Right kidney (tissue), 1 donor: ENCODE measurements around the gene RBMS2.

Source experiments
- DNase-seq: peaks from one replicate; pipeline ENCODE4 v3.0.0-alpha.2; 2016

RBMS2 gene

DNA sequence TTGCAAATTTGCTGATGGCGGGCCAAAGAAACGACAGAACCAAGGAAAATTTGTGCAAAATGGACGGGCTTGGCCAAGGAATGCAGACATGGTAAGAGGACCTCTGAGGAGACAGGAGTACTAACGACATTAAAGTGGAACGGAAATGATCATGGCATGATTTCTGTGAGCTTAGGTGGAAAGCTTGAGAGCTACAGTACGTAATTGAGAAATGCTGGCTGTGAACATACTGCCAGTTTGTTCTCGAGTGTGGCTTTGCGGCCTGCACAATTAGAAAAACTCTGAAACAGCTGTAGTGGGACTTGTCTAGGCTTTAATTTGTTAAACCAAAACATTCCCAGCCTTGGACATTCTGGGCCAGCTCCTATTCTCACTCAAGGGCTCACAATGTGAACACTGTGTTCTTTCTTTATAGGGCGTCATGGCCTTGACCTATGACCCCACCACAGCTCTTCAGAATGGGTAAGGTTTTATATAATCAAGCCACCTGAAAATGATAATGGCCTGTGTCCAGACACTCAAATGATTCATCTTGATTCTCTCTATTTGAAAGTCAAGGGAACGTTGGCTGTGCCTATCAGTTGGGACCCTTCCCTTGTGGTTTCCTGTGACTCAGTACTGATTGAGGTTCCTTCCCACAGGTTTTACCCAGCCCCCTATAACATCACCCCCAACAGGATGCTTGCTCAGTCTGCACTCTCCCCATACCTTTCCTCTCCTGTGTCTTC, 60.0 kb downstream of the RBMS2 start:
- DNase-seq, result no peak

DNA sequence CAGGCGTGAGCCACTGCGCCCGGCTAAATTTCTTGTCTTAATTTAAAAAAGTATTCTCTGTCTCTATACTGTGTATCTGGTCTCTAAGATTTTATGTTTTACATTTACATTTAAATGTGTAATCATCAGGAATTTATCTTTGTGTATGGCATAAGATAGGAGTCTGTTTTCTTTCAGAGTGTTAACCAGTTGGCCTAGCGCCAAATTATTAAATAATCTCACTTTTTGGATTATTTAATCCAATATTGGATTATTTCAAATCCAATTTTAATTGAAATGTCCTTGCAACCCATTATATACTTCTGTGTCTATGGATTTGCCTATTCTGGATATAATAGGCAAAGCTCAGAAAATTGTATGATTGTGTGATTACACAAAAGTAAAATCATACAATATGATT, 63.5 kb downstream of the RBMS2 start:
- no peak for DNase-seq

DNA sequence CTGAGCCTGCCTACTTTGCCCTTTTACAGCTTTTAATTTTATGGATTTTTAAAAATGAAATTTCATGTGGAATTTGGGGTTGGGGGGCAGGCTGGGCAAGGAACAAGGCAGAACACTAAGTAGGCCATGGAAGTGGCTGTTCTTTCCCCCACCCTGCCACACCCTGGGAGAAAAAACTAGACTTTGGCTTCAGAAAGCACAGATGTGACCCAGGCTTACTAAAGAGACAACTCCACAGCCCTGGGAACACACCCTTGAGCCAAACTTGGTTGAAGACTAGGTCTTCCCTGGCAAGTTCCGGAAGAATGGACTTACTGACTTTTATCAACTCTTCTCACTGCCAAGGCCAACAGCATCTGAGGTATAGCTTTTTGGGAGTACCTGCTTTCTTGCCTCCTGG, 68.2 kb downstream of the RBMS2 start:
- DNase-seq, result no peak

DNA sequence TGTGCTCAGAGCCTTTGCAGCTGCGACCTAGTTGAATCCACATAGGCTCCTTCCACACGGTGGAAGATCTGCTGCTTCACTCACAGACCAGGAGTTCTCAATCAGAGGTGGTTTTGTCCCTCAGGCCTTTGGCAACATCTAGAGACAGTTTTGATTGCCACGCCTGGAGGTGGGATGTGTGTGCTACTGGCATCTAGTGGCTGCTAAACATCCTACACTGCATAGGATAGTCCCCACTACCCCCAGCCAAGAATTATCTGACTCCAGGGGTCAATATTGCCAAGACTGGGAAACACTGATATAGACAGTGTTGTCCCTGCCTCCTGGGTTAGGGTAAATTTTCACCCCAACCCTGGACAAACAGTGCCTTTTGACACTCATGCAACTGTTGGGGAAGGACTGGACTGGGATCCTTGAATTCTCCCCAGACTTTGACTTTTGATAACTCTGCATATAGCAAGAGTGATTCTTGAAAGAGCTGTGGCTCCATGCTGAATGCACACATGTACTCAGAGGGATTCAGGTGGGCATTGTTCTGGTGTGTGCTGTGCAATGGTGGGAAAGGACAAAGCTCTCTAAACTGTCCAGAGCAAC, 68.7 kb downstream of the RBMS2 start:
- no peak for DNase-seq

DNA sequence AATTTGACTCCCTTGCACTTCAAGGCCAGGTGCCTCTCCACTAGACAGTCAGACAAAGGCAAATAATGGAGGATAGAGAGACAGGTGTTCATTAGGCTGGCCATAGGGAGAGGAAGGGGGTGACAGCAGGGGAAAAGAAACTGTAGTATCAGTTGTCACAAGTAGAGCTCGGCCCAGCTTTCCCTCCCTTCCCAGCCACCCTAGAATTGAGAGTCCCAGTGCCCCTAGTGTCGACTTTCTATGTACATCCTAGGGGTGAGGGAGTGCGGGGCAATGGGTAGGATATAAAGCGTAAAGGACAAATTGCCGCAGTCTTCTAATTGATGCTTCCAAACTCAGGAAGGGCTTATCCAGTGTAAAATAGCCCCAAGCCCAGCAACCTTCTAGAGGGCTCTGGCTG, 69.5 kb downstream of the RBMS2 start:
- no peak for DNase-seq

DNA sequence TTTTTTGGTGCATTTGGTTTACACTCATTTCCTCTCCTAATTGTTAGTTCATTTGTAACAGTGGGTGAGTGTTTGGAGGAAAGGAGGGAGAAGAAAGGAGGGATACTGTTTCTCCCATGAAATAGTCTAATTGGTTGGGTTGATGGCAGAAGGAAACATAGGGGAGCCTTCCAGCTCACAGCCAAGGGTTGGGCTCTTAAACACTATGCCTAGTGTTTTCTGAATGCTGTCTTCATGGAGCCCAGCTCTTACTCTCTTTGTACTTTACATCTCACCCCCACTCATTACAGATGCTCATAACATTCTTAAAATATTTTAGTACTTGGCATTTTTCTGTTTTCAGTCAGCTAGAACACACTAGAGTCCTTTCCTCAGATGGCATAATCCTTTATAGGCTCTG, 70.3 kb downstream of the RBMS2 start:
- DNase-seq, result no peak

DNA sequence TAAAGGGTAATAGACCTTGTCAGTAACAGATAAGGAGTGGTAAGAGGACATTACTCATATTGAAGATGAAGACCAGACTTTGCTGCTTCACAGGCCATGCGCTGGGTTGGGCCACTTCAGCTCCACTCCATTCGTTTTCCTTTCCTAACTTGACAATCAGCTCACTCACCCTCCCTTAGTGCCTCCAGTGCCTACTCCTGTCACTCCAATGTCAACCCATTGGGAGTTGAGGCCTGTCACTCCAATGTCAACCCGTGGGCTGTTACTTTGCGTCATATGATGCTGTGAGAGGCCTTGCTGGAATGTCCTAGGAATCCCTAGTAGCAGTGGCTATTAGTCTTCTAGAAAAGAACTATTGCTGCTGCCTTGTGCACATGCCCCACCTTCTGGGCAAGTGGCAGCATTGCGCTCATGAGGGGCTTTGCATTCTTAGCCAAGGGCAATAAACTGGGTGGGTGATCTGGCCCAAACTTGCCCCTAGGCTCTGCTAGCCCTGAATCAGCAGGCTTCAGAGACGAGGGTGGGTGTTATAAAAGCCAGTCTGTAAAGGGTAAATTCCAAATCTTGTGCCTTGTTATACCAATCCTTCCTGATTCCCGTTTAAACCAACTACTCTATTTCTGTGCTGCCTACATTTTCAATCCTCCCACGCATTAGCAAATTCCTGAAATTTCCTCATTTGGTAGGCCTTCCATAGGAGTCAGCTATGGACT, 72.4 kb downstream of the RBMS2 start:
- DNase-seq, result peak; percentile 62

DNA sequence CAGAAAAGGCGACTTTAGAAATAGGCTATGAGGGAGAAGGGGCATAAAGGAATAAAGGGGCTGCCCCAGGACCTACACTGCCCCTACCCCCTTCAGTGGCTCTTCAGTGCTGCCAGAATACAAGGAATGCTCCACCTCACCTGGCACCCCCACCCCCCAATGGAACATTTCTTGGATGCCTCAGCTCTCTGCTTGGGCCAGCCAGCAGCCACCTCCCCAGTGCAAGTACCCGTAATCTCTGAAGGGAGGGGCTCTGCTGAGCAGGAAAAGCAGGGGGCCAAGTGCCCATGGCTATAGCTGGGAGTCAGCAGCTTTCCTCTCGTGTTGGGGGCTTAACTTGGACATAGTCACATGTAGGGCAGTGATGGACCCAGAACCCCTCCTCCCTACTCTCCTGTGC, 75.2 kb downstream of the RBMS2 start:
- DNase-seq, result no peak

DNA sequence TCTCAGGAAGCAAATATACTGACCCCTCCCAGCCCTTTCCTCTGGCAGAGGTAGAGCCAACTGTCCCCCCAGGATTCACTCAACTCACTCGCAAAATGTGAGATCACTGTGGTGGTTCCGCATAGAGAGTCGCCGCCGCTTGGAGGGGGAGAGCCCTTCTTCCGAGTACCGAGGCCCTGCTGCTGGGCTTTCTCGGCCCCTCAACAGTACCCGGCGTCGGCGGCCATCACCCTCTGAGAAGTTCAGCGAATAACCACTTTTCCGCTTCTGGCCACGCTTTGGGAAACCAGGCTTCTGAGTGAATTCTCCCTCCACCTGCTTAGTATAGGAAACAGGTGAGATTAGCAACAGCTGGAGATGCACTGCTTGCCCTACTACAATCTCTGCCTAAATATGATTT, 77.4 kb downstream of the RBMS2 start:
- no peak for DNase-seq

DNA sequence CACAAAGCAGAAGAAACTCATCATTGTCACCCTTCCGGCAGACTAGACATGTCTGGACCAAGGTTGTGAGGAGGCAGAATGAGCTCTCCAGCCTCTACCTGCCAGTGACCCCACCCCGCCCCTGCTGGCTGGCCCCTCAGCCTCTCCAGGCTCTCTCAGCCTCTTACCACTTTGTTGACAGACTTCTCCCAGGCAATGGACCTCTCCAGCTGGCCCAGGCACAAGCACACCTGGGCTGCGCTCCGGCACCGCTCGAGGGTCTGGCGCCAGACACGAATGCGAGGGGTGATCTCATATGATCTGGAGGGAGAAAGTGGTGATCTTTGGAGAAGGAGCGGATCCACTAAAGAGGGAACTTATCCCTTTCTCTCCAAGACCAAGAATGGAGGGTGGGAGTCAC, 78.2 kb downstream of the RBMS2 start:
- no peak for DNase-seq

DNA sequence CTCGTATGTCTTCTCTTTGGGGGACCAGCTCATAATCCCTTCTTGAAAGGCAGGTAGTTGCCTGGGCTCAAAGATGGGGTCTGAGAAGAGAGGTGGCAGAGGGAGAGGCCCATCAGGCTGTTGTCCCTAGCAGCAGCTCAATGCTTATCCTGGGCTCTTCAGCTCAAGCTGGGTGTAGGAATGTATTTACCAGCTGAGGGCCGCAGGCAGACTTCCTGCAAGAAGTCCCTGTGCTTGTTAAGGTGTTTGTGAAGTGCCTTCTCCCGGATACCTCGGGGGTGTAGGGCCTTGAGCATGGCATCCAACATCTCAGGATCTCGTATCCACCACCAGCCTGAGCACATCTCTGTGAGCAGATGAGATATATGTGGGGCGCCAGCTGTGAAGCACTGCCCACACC, 79.1 kb downstream of the RBMS2 start:
- DNase-seq, result no peak

DNA sequence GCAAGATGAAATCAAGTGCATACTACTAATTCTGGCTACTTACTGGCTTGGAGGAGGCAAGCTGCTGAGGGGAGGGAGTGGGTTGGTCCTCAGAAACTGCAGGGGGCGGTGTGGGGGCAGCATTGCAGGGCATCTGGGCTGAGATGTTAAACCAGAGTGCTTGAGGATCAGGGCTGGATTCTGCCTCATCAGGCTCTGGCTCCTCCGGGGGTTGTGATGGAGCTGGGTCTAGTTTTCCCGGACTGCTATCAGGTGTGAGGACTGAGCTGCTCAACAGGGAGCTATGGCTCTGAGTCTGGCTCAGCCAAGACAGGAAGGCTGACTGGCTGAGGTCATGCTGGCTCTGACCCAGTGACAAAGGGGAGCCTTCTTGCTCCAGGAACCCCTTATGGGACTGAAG, 79.9 kb downstream of the RBMS2 start:
- no peak for DNase-seq

DNA sequence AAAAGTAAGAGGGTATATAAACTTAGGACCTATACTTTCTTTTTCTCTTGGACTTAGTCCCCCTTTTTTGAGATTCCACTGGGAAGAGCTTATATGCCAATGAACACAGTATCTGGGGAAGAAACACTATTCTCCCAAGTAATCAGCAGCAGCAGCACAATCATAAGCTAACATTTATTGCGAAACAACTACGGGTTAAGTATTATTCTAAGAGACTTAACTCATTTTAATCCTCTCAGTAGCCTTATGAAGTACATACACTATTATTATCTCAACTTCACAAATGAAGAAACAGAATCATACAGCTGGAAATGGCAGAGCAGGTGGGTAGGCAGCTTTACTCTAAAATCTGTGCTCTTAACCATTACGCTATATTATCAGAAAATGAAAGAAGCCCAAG, 80.6 kb downstream of the RBMS2 start:
- DNase-seq, result no peak

DNA sequence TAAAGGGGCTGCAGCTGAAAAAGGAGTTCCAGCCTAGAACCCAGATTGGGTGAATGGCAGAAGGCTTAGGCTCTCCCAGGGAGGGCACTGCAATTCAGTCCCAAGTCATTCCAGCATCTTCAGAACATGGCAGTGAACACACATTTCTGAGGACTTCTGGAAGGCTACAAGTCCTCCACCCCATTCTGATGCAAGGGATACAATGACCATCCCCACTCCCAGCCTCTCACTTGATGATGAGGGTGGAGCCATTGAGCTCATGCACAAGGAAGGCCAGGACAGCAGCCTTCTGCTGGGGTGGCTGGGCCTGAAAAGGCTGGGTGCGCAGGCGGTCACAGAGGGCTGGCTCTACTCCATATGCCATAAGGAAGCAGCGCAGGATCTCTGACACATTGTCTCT, 82.7 kb downstream of the RBMS2 start:
- no peak for DNase-seq

DNA sequence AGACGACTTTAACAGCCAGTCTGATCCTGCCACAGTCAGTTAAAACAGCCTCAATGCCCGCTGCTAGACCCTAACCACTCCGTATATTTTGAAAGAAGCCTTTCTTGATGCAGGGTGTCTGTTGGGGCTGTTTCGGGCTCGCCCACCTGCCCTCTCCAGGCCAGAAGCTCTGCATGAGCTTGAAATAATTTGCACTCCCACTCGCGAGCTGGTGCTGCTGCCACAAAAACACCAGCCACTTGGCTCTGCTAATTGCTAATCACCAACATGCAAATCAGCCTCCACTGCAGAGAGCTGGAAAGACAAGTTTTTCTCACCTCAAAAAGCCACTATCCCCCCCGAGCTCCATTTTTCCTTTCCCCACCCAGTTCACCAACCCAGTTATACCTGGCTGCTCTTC, 93.0 kb downstream of the RBMS2 start:
- no peak for DNase-seq

DNA sequence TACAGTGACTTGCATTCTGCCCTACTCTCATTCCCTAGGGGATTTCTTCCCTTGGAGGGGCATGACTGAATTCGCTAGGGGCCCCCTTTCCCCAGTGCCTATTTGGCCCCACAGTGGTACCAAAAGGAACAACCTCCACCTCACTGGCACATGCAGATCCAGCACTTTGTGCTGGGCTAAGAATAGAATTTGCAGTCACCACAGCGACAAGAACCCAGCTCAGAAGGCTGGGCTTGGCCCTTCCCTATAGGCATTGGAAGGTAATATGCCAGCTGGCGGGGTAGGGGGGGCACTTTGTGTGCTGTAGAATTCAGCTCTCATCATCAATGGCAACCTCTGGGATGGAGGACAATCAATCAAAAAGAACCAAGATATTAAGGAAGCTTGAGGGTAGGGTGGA, 94.6 kb downstream of the RBMS2 start:
- no peak for DNase-seq

DNA sequence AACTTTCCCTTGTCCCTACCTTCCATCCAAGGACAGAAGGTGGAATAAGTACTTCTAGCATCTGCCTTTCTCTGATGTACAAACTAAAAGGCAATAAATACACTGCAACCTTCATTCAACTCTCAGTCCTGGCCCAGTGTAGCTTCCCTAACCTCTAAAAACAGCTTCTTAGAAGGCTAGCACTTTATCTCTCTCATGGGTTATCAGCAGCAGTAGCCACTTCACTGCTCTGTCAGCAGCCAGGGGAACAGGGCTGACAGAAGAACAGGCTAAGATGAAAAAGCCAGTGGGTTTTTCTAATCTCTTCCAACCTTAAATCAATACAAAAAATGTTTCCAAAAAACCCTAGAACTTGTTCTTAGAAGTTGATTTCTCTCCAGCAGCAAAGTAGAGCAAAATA, 95.3 kb downstream of the RBMS2 start:
- DNase-seq, result no peak

DNA sequence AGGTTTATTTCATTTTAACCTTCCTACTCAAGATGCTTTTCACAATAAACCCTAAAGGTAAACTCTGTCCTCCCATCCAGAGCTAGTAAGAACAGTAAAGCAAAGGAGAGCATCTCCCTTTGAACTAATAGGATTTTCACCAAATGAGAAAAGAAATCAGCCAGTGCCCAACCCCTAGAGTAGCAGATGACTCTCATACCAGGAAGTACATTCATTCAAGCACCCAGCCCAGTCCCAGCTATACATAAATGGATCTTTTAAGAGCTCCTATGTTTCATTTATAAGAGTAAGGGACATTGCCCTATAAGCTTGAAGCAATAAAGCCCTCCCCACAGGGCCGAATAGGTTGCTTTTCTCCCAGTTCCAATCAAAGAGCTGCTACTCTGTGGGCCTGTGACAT, 100.9 kb downstream of the RBMS2 start:
- DNase-seq, result no peak

DNA sequence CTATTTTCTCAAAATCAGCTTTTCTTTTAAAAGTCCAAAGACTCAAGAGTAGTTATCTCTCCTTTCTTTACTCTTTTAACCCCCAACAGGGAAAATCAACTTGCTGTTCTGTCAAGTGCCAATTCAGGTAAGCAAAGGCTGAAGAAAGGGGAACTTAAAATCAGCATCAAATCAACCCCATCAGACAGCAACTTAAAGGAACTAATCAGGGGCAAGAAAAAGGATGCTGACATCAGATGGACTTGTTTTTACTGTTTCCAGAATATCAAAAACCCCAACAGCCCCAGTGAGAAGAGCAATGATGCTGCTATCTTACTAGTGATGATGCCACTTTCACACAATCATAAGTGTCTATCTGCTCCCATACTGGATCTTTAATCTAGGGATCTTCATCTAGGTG, 105.1 kb downstream of the RBMS2 start:
- no peak for DNase-seq

DNA sequence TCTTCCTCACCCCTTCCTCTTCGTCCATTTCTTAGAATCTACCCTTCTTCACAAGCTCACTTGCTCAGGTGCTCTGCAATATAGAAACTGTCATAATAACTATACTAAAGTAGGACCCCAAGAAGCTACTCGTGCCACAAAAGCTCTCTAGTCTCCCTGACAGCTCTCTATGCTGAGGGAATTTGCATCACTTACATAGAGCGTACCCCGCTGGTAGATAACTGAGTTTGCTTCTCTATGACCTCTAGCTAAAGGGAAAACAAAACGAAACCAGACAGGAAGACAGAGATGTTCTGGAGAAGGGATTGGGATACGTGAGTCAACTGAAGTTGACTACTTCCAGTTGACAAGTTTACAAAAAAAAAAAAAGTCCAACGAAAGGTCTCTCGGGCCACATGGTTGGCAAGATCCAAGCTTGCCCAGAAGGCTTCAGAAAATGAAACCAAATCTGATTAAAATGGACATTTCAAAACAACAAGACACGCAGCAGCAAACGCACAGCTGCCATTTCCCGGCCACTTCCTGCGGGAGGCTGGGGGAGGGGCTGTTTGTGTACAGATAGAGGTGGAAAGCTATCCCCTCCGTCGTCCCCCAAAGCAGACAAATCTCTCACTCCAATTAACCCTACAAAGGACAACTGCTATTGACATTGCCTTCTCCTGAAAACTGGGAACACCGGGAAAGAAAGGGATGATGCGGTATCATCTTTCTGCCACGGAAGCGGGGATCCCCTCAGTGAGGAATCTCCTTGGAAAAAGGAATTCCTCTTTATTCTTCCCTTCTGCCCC, 107.2 kb downstream of the RBMS2 start:
- peak; percentile 51 for DNase-seq

DNA sequence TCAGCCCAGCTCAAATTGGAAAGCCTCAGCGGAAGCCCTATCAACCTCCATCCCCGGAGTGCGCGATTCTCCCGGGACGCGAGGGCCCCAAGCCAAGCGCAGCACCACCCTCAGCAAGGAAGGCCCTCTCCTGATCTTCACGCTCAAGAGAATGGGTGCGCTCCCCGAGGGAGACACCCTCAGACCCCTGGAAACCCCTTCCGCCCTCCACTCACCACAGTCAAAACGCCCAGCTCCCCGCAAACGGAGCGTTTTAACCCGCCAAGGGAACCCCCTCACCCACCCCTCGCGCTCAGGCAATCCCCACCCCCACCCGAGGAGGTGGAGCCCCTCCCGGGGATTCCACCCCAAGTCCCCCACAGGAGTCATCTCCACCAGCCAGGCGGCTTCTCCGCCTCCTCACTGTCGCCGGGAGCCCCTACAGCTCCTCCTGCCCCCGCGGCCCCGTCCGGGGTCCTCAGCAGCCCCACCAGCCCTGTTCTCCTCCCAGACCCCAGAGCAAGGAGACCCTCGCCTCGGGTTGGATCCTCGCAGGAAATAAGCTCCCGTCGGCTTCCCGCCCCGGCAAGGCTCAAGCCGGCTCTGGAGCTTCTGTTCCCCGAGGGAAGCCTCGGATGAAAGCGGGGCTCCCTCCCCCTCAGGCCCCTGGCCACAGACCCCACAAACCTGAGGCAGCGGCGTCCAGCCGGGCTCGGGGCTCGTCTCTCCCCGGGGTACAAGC, 108.0 kb downstream of the RBMS2 start:
- DNase-seq, result peak; percentile 62

DNA sequence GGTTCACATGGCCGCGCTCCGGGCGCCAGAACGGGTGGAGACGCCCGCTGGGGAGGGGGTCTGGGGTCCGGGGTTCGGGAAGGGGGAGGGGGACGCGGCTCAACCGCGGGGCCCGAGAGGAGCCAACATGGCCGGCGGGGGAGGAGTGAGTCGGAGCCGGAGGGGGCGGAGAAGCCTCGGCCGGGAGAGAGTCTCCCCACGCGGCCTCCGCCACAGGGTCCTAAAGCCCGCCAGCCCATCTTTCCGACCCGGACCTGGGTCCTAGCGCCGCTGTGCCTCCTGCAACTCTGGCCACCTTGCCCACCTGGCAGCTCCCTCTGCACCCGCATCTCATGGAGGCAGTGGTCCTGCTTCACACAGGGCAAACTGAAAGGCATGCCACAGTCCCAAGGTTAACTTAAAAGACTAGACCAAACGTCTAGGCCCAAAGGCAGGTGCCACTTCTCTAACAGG, 108.6 kb downstream of the RBMS2 start, which contains the start of gene BAZ2A:
TSS of gene BAZ2A (minus strand) at position 147 of the 453 bp plus-strand sequence. CDS start 12,796 bp downstream, outside the sequence.
- DNase-seq, result peak; percentile 62
